GM12878 (cell line): ENCODE data around the gene ERC1. TPM values are rescaled to one million over a fixed set of nuclear protein-coding genes. Genes with fewer than 3 reads are reported as not detected.

Source experiments
- BACH1 ChIP-seq: fragments of 450-650 bp; IDR thresholded peaks from 2 replicates; pipeline ENCODE4 v1.6.1; 2017; ENCODE audit warnings: mild to moderate bottlenecking, borderline replicate concordance
- BCLAF1 ChIP-seq: fragments of 450-650 bp; IDR thresholded peaks from 2 replicates; pipeline ENCODE4 v1.6.1; 2017; ENCODE audit warnings: antibody characterized with exemption, mild to moderate bottlenecking, moderate library complexity
- CBX5 ChIP-seq: sonication (generic); IDR thresholded peaks from 2 replicates; pipeline ENCODE4 v1.6.1; 2016; ENCODE audit warnings: low read depth, moderate library complexity, mild to moderate bottlenecking, inconsistent platforms
- CREM ChIP-seq: IDR thresholded peaks from 2 replicates; pipeline ENCODE4 v1.6.1; 2014; ENCODE audit warnings: antibody characterized with exemption, low read depth
- HSF1 ChIP-seq: fragments of 150-350 bp; IDR thresholded peaks from 2 replicates; pipeline ENCODE4 v1.6.1; 2014; ENCODE audit warnings: mild to moderate bottlenecking, low read depth, low read length
- POLR2AphosphoS5 ChIP-seq: IDR thresholded peaks from 2 replicates; pipeline ENCODE4 v1.6.1; 2011; ENCODE audit warnings: mild to moderate bottlenecking, low read length, inconsistent platforms
- RB1 ChIP-seq: fragments of 450-650 bp; formaldehyde crosslinking; IDR thresholded peaks from 2 replicates; pipeline ENCODE4 v1.6.1; 2017; ENCODE audit warnings: mild to moderate bottlenecking, borderline replicate concordance
- TARDBP ChIP-seq: IDR thresholded peaks from 2 replicates; pipeline ENCODE4 v1.6.1; 2016; ENCODE audit warnings: borderline replicate concordance
- polyA plus RNA-seq, 11 experiments: library from polyadenylated mRNA; depleted of rRNA in 4 of 11; unstranded in 6 of 11; stranded (reverse) in 5 of 11; fragments of >200 nt; fragmentation: Nextera tagmentation in 4 of 11; fragmentation: Illumina TruSeq in 1 of 11; extraction: Ambion mirVana in 4 of 11; extraction: Trizol in 1 of 11; gene quantifications; 1 replicate in 1 of 11; 2 replicates in 10 of 11; pipeline versions ENCODE4 v1.2.1 to v1.2.3, GENCODE V29; 2011 to 2016; ENCODE audit warnings: inconsistent platforms in 2 of 11, missing spikeins in 2 of 11, low read depth in 1 of 11
- total RNA-seq, 4 experiments: library from RNA; depleted of rRNA in 3 of 4; stranded (reverse); fragments of >200 nt in 3 of 4; fragmentation: Illumina TruSeq in 1 of 4; extraction: Trizol in 1 of 4; gene quantifications; 2 replicates each; pipeline versions ENCODE4 v1.2.1 to v1.2.3, GENCODE V29; 2013 to 2021
- TF ChIP-seq, protein P1 (sequence below), 3 experiments: IDR thresholded peaks in 2 of 3; conservative IDR thresholded peaks in 1 of 3; 2 replicates each; pipeline ENCODE4 v1.5.1; 2011; ENCODE audit warnings: low read depth in 3 of 3, low read length in 3 of 3, mild to moderate bottlenecking in 3 of 3, control low read depth in 2 of 3, moderate library complexity in 2 of 3, inconsistent platforms in 1 of 3, mixed read lengths in 1 of 3; ENCODE audit not compliant: control insufficient read depth in 2 of 3, insufficient read depth in 1 of 3; ENCODE audit errors: extremely low read depth in 1 of 3

The ERC1 gene
- total and polyA plus RNA-seq, 10 of the 15 experiments (the other 5 are each of a cell fraction or from before 2014, with no cell fraction given), result 0.75 to 8.0 (median 5.0) TPM

- TF ChIP-seq BCLAF1 (no peak), BACH1 (no peak), POLR2AphosphoS5 (no peak), TARDBP (no peak), CREM (no peak), RB1 (no peak), HSF1 (no peak), CBX5 (no peak)
- TF ChIP-seq, protein P1, sequence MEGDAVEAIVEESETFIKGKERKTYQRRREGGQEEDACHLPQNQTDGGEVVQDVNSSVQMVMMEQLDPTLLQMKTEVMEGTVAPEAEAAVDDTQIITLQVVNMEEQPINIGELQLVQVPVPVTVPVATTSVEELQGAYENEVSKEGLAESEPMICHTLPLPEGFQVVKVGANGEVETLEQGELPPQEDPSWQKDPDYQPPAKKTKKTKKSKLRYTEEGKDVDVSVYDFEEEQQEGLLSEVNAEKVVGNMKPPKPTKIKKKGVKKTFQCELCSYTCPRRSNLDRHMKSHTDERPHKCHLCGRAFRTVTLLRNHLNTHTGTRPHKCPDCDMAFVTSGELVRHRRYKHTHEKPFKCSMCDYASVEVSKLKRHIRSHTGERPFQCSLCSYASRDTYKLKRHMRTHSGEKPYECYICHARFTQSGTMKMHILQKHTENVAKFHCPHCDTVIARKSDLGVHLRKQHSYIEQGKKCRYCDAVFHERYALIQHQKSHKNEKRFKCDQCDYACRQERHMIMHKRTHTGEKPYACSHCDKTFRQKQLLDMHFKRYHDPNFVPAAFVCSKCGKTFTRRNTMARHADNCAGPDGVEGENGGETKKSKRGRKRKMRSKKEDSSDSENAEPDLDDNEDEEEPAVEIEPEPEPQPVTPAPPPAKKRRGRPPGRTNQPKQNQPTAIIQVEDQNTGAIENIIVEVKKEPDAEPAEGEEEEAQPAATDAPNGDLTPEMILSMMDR (IDR thresholded peaks at IDR 0.05 in 2 of 3, conservative IDR thresholded peaks at IDR 0.05 in 1 of 3; ENCODE audit: control insufficient read depth in 2 of 3, extremely low read depth in 1 of 3, insufficient read depth in 1 of 3, low read depth in 3 of 3, low read length in 3 of 3), result no peak
Measured at GRCh38 chr12:981961-982360, 9.1 kb upstream of the ERC1 start (continued).
